Peyer's patch (tissue), 4 donors: ENCODE results near the gene PGBD1. TPM values are rescaled to one million over a fixed set of nuclear protein-coding genes. Genes with fewer than 3 reads are reported as not detected.

Source experiments
- DNase-seq, 3 donors: peaks; one replicate each; pipeline ENCODE4 v3.0.0-alpha.2; 2017 to 2019
- H3K27ac ChIP-seq, 4 donors: fragments of 200-600 bp; sonication (generic); one replicate each; pipeline ENCODE4 v1.5.1; 2016 to 2019
- H3K27me3 ChIP-seq, 2 donors: fragments of 200-600 bp; sonication (generic); one replicate each; pipeline ENCODE4 v1.5.1; 2019
- H3K36me3 ChIP-seq, 3 donors: fragments of 200-600 bp; sonication (generic); one replicate each; pipeline ENCODE4 v1.5.1; 2016 to 2019
- H3K4me1 ChIP-seq, 4 donors: fragments of 200-600 bp; sonication (generic); one replicate each; pipeline ENCODE4 v1.5.1; 2016 to 2019
- H3K4me3 ChIP-seq, 4 donors: fragments of 200-600 bp; sonication (generic); 1 replicate in 3 of 4; 2 replicates in 1 of 4; pipeline ENCODE4 v1.5.1; 2016 to 2019; ENCODE audit warnings: mild to moderate bottlenecking in 1 of 4
- H3K9me3 ChIP-seq, 4 donors: fragments of 200-600 bp; sonication (generic); one replicate each; pipeline ENCODE4 v1.5.1; 2016 to 2019; ENCODE audit warnings: mild to moderate bottlenecking in 1 of 4
- POLR2A ChIP-seq, 2 donors: fragments of 450-650 bp; IDR thresholded peaks; one replicate each; pipeline ENCODE4 v1.5.1; 2017; ENCODE audit warnings: antibody characterized with exemption in 2 of 2, mild to moderate bottlenecking in 2 of 2, moderate library complexity in 2 of 2
- total RNA-seq, 4 donors: library from RNA; depleted of rRNA; stranded (reverse); fragments of >200 nt; gene quantifications; one replicate each; pipeline ENCODE4 v1.1.0, GENCODE V29; 2016
- TF ChIP-seq, protein P1 (sequence below), 6 experiments: fragments of 450-650 bp in 4 of 6; fragments of 200-600 bp in 2 of 6; sonication (generic) in 1 of 6; IDR thresholded peaks; one replicate each; pipeline ENCODE4 v1.5.1; 2017 to 2019; ENCODE audit warnings: antibody characterized with exemption in 6 of 6, mild to moderate bottlenecking in 3 of 6, moderate library complexity in 1 of 6

PGBD1 gene
- total RNA-seq, 4 donors from 2014 or later, result 0.88 to 3.8 (median 1.7) TPM

GRCh38 chr6:28333047-28333446, 51.7 kb downstream of the PGBD1 start:
- Histone ChIP-seq H3K4me3 (no peak overlapping the region), H3K4me1 (no peaks in the 10 kb centered on the region), H3K27me3 (no peaks in the 10 kb centered on the region), H3K27ac (no peak overlapping the region), H3K9me3 (no peaks in the 10 kb centered on the region), H3K36me3 (no peaks in the 10 kb centered on the region)
- TF ChIP-seq POLR2A (IDR thresholded peaks at IDR 0.05), result no peak
- TF ChIP-seq, protein P1, sequence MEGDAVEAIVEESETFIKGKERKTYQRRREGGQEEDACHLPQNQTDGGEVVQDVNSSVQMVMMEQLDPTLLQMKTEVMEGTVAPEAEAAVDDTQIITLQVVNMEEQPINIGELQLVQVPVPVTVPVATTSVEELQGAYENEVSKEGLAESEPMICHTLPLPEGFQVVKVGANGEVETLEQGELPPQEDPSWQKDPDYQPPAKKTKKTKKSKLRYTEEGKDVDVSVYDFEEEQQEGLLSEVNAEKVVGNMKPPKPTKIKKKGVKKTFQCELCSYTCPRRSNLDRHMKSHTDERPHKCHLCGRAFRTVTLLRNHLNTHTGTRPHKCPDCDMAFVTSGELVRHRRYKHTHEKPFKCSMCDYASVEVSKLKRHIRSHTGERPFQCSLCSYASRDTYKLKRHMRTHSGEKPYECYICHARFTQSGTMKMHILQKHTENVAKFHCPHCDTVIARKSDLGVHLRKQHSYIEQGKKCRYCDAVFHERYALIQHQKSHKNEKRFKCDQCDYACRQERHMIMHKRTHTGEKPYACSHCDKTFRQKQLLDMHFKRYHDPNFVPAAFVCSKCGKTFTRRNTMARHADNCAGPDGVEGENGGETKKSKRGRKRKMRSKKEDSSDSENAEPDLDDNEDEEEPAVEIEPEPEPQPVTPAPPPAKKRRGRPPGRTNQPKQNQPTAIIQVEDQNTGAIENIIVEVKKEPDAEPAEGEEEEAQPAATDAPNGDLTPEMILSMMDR (IDR thresholded peaks at IDR 0.05), result no peak
- DNase-seq, result no peak

- Histone ChIP-seq H3K27ac (no peak overlapping the region), H3K4me1 (no peaks in the 10 kb centered on the region), H3K9me3 (no peaks in the 10 kb centered on the region), H3K4me3 (no peak overlapping the region), H3K36me3 (no peaks in the 10 kb centered on the region), H3K27me3 (no peaks in the 10 kb centered on the region)
- TF ChIP-seq, protein P1 (IDR thresholded peaks at IDR 0.05), result no peak
- no peak for TF ChIP-seq POLR2A (IDR thresholded peaks at IDR 0.05)
- DNase-seq, result no peak
Observed at GRCh38 chr6:28333599-28334018, 52.2 kb downstream of the PGBD1 start.

DNA sequence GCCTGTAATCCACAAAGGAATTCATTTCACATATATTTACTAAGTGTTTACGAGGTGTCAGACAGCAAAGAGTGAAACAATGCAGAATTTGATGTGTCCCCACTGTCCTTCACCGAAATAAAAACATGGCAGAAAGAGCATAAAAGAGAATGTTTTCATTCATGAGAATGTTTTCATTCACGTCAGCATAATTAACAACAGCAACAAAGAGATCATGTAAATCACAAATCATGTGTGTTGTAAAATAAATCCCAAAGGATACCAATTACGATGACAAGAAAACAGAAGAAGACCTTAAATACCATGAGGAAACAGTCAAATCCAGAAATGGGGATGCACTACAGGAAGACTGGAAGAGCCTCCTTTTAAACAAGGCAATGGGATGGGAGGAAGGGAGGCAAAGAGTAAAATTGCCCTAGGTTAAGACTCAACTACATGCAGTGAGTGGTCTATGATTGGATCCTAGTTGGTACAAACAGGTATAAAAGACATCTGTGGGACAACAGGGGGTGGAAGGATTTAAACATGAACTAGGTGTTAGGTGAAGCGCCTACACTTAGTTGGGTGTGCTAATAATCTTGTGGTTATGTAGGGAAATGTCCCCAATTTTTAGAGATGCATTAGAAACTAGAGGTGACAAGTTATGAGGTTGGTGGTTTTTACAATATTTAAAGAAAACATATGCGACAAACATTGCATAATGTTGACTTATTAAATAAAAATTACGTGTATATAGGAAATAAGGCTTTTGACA, 53.1 kb downstream of the PGBD1 start:
- H3K27me3 ChIP-seq, result no peaks in the 10 kb centered on the region
- H3K36me3 ChIP-seq, result no peaks in the 10 kb centered on the region
- no peaks in the 10 kb centered on the region for H3K4me1 ChIP-seq
- H3K4me3 ChIP-seq, result no peak overlapping the region
- H3K27ac ChIP-seq, result peak overlapping the region; percentile 86 to 97 (median 92)
- TF ChIP-seq, protein P1 (IDR thresholded peaks at IDR 0.05), result no peak
- no peak for TF ChIP-seq POLR2A (IDR thresholded peaks at IDR 0.05)
- DNase-seq, result no peak
- no peaks in the 10 kb centered on the region for H3K9me3 ChIP-seq

- Histone ChIP-seq H3K27ac (peak overlapping the region; percentile 86 to 97 (median 92)), H3K9me3 (no peaks in the 10 kb centered on the region), H3K36me3 (no peaks in the 10 kb centered on the region), H3K27me3 (no peaks in the 10 kb centered on the region), H3K4me3 (peak overlapping the region; percentile 62 to 71 (median 68)), H3K4me1 (no peaks in the 10 kb centered on the region)
- TF ChIP-seq, protein P1 (IDR thresholded peaks at IDR 0.05), result no peak
- no peak for TF ChIP-seq POLR2A (IDR thresholded peaks at IDR 0.05)
- DNase-seq, result no peak
Observed at GRCh38 chr6:28335040-28335563, 53.7 kb downstream of the PGBD1 start.

DNA sequence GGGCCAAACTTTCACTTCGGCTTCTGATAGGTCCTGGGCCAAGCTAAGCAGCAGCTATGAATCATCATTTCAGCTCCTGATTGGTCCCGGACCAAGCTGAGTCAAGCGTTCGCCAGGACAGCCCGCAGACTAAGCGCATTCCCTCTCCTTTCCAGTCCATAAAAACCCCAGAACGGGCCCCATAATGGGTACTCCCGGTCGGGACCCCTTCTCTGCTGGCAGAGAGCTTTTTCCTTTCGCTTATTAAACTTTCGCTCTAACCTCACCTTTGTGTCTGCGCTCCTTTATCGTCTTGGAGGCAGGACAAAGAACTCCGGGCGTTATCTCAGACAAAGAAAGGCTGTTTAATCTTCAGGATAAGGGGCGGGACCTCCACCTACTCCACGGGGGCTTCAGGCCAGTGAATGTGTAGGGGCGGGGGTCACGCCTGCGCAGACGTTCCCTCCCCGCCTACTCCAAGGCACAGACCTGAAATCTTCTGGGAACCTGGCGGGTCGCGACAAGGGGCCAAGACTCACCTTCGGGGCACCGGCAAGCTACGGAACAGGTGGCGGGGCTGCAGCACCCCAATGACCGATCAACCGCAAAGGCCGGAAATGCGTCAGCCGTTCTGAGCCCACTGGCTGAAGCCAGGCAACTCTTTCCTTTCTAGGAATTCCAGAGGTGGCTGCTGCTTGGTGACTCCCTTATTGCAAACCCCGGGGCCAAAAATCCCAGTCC, 54.4 kb downstream of the PGBD1 start, which contains the start of gene ZSCAN31:
Gene ZSCAN31 (minus strand): TSS at position 585 of the 720 bp plus-strand sequence. CDS start 6,465 bp downstream, outside the sequence.
- Histone ChIP-seq H3K4me3 (peak within 1 kb of the TSS; percentile 62 to 71 (median 68)), H3K36me3 (no peaks in the 10 kb centered on the region), H3K27me3 (no peaks in the 10 kb centered on the region), H3K9me3 (no peaks in the 10 kb centered on the region), H3K4me1 (no peaks in the 10 kb centered on the region), H3K27ac (peak within 1 kb of the TSS; percentile 86 to 97 (median 92))
- DNase-seq, result peak; percentile 89 to 97 (median 90)
- TF ChIP-seq, protein P1 (IDR thresholded peaks at IDR 0.05), result no peak
- TF ChIP-seq POLR2A (IDR thresholded peaks at IDR 0.05), result peak; percentile 87 to 94
